HepG2 (cell line): ENCODE data around the gene CSNK2A1. TPM values are rescaled to one million over a fixed set of nuclear protein-coding genes. Genes with fewer than 3 reads are reported as not detected.

Source experiments
- ATAC-seq: fragments of 200-7000 bp; cut with Tn5 transposase; 3 replicates; pipeline ENCODE4 v1.9.1; 2020; ENCODE audit warnings: mild to moderate bottlenecking, moderate library complexity
- BruUV-seq: library from RNA; stranded (reverse); fragments of 400-500 nt; replicated peaks from 2 replicates; lab custom pipeline; 2021; lab: Mats Ljungman, UMichigan
- CTCF ChIA-PET: fragments of 300-600 bp; formaldehyde crosslinking; extraction: SDS; loops from one replicate; lab custom pipeline; 2021; ENCODE audit warnings: low total read pairs, inconsistent platforms, low intra/inter-chr PET ratio; lab: Yijun Ruan, JAX
- POLR2A ChIA-PET: fragments of 350-600 bp; sonication (Branson Sonifier 250); formaldehyde crosslinking; loops from one replicate; lab custom pipeline; 2020; ENCODE audit warnings: antibody characterized with exemption, inconsistent platforms; lab: Yijun Ruan, JAX
- DNase-seq: peaks from one replicate; pipeline ENCODE4 v3.0.0-alpha.2; 2015; ENCODE audit warnings: low spot score
- FAIRE-seq: peaks from 3 replicates; lab custom pipeline; 2011; peaks lifted over from hg19 to GRCh38; lab: Jason Lieb, UNC
- H2AFZ ChIP-seq: one replicate; pipeline ENCODE4 v1.6.1; 2011; ENCODE audit warnings: low read length, inconsistent platforms
- H3K27ac ChIP-seq: fragments of 300-600 bp; 3 replicates; pipeline ENCODE4 v1.8.0; 2011; ENCODE audit warnings: mixed run types, mild to moderate bottlenecking, mixed read lengths, low read length, inconsistent platforms; ENCODE audit not compliant: insufficient read depth; ENCODE audit errors: extremely low read length
- H3K27me3 ChIP-seq, 2 experiments: fragments of 200-600 bp in 1 of 2; 2 replicates in 1 of 2; 3 replicates in 1 of 2; pipeline versions ENCODE4 v1.6.0 to v1.8.0; 2011; ENCODE audit warnings: low read length in 2 of 2, mild to moderate bottlenecking in 2 of 2, moderate library complexity in 2 of 2, inconsistent platforms in 1 of 2; ENCODE audit not compliant: insufficient read depth in 2 of 2, control insufficient read depth in 1 of 2
- H3K36me3 ChIP-seq, 2 experiments: fragments of 200-600 bp in 1 of 2; replicated peaks in 1 of 2; 2 replicates in 1 of 2; 3 replicates in 1 of 2; pipeline versions ENCODE4 v1.5.1 to v1.8.0; 2011; ENCODE audit warnings: low read length in 2 of 2, inconsistent platforms in 1 of 2; ENCODE audit not compliant: insufficient read depth in 2 of 2, control insufficient read depth in 1 of 2
- H3K4me1 ChIP-seq: 2 replicates; pipeline ENCODE4 v1.5.1; 2012; ENCODE audit warnings: low read length, inconsistent platforms; ENCODE audit not compliant: insufficient read depth
- H3K4me2 ChIP-seq: 2 replicates; pipeline ENCODE4 v1.6.0; 2011; ENCODE audit warnings: low read depth, low read length, inconsistent platforms
- H3K4me3 ChIP-seq, 3 experiments: fragments of 200-600 bp in 1 of 3; sonication (generic), shearing (Covaris generic) in 1 of 3; replicated peaks in 1 of 3; 2 replicates each; pipeline ENCODE4 v1.5.1; 2011 to 2016; ENCODE audit warnings: low read length in 3 of 3, inconsistent platforms in 2 of 3, low read depth in 2 of 3, mild to moderate bottlenecking in 2 of 3, control low read depth in 1 of 3, mixed read lengths in 1 of 3; ENCODE audit not compliant: insufficient read depth in 1 of 3
- H3K79me2 ChIP-seq: one replicate; pipeline ENCODE4 v1.6.1; 2011; ENCODE audit warnings: low read length, inconsistent platforms; ENCODE audit not compliant: insufficient read depth
- H3K9ac ChIP-seq: 2 replicates; pipeline ENCODE4 v1.6.0; 2011; ENCODE audit warnings: mild to moderate bottlenecking, low read depth, low read length, inconsistent platforms; ENCODE audit not compliant: insufficient read depth
- H3K9me3 ChIP-seq: 2 replicates; pipeline ENCODE4 v1.5.1; 2012; ENCODE audit warnings: mild to moderate bottlenecking, low read length
- H4K20me1 ChIP-seq: 2 replicates; pipeline ENCODE4 v1.6.0; 2011; ENCODE audit warnings: inconsistent platforms, mild to moderate bottlenecking, low read length, moderate library complexity; ENCODE audit not compliant: insufficient read depth
- ARID3A ChIP-seq: IDR thresholded peaks from 2 replicates; pipeline ENCODE4 v1.6.1; 2012; ENCODE audit warnings: low read depth, low read length, improper control_type of control experiment
- E2F5 ChIP-seq: sonication (generic); formaldehyde crosslinking; conservative IDR thresholded peaks from 2 replicates; pipeline ENCODE4 v1.4.0; 2020; ENCODE audit warnings: missing genetic modification reagents
- FOXP1 ChIP-seq, 2 experiments: fragments of 450-650 bp in 1 of 2; IDR thresholded peaks; 2 replicates each; pipeline ENCODE4 v1.6.1; 2017 to 2018; ENCODE audit warnings: antibody characterized with exemption in 1 of 2
- GFI1 ChIP-seq: sonication (generic); formaldehyde crosslinking; IDR thresholded peaks from 2 replicates; pipeline ENCODE4 v1.5.0; 2020; ENCODE audit warnings: missing genetic modification reagents, mild to moderate bottlenecking, borderline replicate concordance
- MZF1 ChIP-seq: sonication (generic); formaldehyde crosslinking; IDR thresholded peaks from 2 replicates; pipeline ENCODE4 v1.8.1; 2023; ENCODE audit warnings: mild to moderate bottlenecking, missing genetic modification reagents, borderline replicate concordance
- RBM22 ChIP-seq: fragments of 200-400 bp; formaldehyde crosslinking; optimal IDR thresholded peaks from 2 replicates; pipeline ENCODE3; 2017; ENCODE audit warnings: mild to moderate bottlenecking, low read length, moderate library complexity
- TRIM22 ChIP-seq: fragments of 450-650 bp; IDR thresholded peaks from 2 replicates; pipeline ENCODE4 v1.6.1; 2017
- ZNF414 ChIP-seq: sonication (generic); formaldehyde crosslinking; IDR thresholded peaks from 2 replicates; pipeline ENCODE4 v1.5.0; 2020; ENCODE audit warnings: missing genetic modification reagents
- ZNF556 ChIP-seq: sonication (generic); formaldehyde crosslinking; IDR thresholded peaks from 2 replicates; pipeline ENCODE4 v1.4.0; 2020; ENCODE audit warnings: mild to moderate bottlenecking, missing genetic modification reagents, borderline replicate concordance
- ZNF7 ChIP-seq: IDR thresholded peaks from 2 replicates; pipeline ENCODE4 v1.6.1; 2016; ENCODE audit warnings: missing biosample characterization, missing genetic modification reagents
- WGBS: methylation state at CpG from one replicate; pipeline ENCODE4 v1.1.6; 2017; ENCODE audit warnings: low lambda C conversion rate; 5-methylcytosine and 5-hydroxymethylcytosine counted together
- in situ Hi-C: cut with HindIII; loops from 2 replicates; pipeline ENCODE4 v1.10.0; 2017; ENCODE audit warnings: low pct_unique_long_range_greater_than_20kb; ENCODE audit not compliant: extremely low pct_ligation_motif_present
- intact Hi-C: fragments of 100-400 bp; cut with micrococcal nuclease; formaldehyde crosslinking; loops from one replicate; pipeline ENCODE4 v1.10.0; 2022; ENCODE audit not compliant: unreplicated experiment
- polyA plus RNA-seq, 8 experiments: library from polyadenylated mRNA; depleted of rRNA in 3 of 8; stranded (reverse) in 7 of 8; unstranded in 1 of 8; fragments of >200 nt; fragmentation: Illumina TruSeq in 4 of 8; extraction: Trizol in 4 of 8; gene quantifications; 2 replicates each; pipeline versions ENCODE4 v1.2.1 to v1.2.3, GENCODE V29; 2011 to 2016; ENCODE audit warnings: low read depth in 4 of 8, missing spikeins in 1 of 8, mixed read lengths in 1 of 8; ENCODE audit not compliant: insufficient read depth in 1 of 8
- total RNA-seq, 5 experiments: library from RNA; depleted of rRNA; stranded (reverse); fragments of >200 nt; fragmentation: Illumina TruSeq; extraction: Trizol; gene quantifications; 2 replicates each; pipeline ENCODE4 v1.2.3, GENCODE V29; 2016; ENCODE audit warnings: low read depth in 1 of 5

The CSNK2A1 gene
- total and polyA plus RNA-seq, 2 of the 13 experiments (the other 11 are each of a cell fraction or from before 2014, with no cell fraction given), result 153 to 231 TPM

DNA sequence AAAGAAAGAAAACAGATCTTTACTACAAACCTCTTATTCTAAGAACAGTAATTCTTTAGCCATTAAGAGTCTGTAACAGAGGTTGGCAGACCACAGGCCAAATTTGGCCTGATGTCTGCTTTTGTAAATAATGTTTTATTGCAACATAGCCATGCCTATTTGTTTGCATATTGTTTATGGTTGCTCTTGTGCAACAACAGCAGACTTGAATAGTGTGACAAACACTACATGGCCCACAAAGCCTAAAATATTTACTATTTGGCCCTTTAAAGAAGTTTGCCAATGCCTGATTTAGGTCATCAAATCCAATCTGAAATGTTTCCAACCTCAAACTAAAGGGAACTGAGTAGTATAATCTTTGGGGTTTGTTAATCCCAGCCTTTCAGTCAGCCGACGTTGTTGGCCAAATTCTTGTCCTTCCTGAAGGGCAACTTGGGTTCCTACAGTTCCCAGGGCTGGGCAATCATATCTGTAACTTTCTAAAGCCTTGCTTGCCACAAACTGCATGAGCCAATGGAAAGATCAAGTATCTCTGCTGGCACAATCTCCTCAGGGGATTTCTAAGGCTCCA lies 47.4 kb downstream of the CSNK2A1 start (continued):
- no peak for TF ChIP-seq ARID3A
- TF ChIP-seq ZNF556 (CRISPR knock-in tag), result no peak
- TF ChIP-seq FOXP1 (IDR thresholded peaks at IDR 0.05), result no peak
- peak; percentile 79 for TF ChIP-seq FOXP1 (CRISPR knock-in tag; IDR thresholded peaks at IDR 0.05)
- no peak for TF ChIP-seq ZNF414 (CRISPR knock-in tag)
- TF ChIP-seq ZNF7, result no peak
- no peak for TF ChIP-seq TRIM22
- no peak for TF ChIP-seq MZF1
- no peak for TF ChIP-seq E2F5 (CRISPR knock-in tag)

GRCh38 chr20:492159-492558 lies 51.4 kb downstream of the CSNK2A1 start:
- intact Hi-C loops (no loop called here), in situ Hi-C loops (no loop called here)
- CTCF ChIA-PET, result no interaction called here
- no peaks in the 10 kb centered on the region for H3K9me3 ChIP-seq
- H3K27me3 ChIP-seq, result no peaks in the 10 kb centered on the region
- H3K4me2 ChIP-seq, result no peak overlapping the region
- FAIRE-seq (no peak), DNase-seq (no peak), ATAC-seq (no peak)
- no peaks in the 10 kb centered on the region for H3K79me2 ChIP-seq
- H3K9ac ChIP-seq, result no peak overlapping the region
- no peak overlapping the region for H2AFZ ChIP-seq
- 98% methylated on average over 5 of the region's 5 CpGs for WGBS
- H4K20me1 ChIP-seq, result no peaks in the 10 kb centered on the region
- no peak overlapping the region for H3K27ac ChIP-seq
- peaks cover 45 to 89% of the 10 kb centered on the region in 2 experiments for H3K36me3 ChIP-seq
- peak; percentile 46 for TF ChIP-seq RBM22
- no peak for TF ChIP-seq GFI1 (CRISPR knock-in tag)
- POLR2A ChIA-PET, result no interaction called here
- BruUV-seq, result no TSS peak
- H3K4me1 ChIP-seq, result no peaks in the 10 kb centered on the region
- no peak overlapping the region for H3K4me3 ChIP-seq
